ES-I3 (cell line): Measurements from ENCODE around the gene L1CAM.
A peak's percentile ranks its signal among the peaks of the same experiment; 100 is the strongest.

ENCODE experiments used
- H3K36me3 ChIP-seq: 2 replicates; pipeline ENCODE4 v1.6.1; 2013; ENCODE audit warnings: mild to moderate bottlenecking, low read length, control low read depth, moderate library complexity; ENCODE audit not compliant: insufficient read depth
- H3K4me1 ChIP-seq: 2 replicates; pipeline ENCODE4 v1.6.1; 2013; ENCODE audit warnings: mild to moderate bottlenecking, control low read depth, low read length; ENCODE audit not compliant: insufficient read depth
- H3K9ac ChIP-seq: 2 replicates; pipeline ENCODE4 v1.6.1; 2013; ENCODE audit warnings: low read depth, mild to moderate bottlenecking, low read length, moderate library complexity
- H3K9me3 ChIP-seq: 2 replicates; pipeline ENCODE4 v1.6.1; 2013; ENCODE audit warnings: mild to moderate bottlenecking, low read length, moderate library complexity; ENCODE audit not compliant: control insufficient read depth, insufficient read depth

Gene L1CAM

DNA sequence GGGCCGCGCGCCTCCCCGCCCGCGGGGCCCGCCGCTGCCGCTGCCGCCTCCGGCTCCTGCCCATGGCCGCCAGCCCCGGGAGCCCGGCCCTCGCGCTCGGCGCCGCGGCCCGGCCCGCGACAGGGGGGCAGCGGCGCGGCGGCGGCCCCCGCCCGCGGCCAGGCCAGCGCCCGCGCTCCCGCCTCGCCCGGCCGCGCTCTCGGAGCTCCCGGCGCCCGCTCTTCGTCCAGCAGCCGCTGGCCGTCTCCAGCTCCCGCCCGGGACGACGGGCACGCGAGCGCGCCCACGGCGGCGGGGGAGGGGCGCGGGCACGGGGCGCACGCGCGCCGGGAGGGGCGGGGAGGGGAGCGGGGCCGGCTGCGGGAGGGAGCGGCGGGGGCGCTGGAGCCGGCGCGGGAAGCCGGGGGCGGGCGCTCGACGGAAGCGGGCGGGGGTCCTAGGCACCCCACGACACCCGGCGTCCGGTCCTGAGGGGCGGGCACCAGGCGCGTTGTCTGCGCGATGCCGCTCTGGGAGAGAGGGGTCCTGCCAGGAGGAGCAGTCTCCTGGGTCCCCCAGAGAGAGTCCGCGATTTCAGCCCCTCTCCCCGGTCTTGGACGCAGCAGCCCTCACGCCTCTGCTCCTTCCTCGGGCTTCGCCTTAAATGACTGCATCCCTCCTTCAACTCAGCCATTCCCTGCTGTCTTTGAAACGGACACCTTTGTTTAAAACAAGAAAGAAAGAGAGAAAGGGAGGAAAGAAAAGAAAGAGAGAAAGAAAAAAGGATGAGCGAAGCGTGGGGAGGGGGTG, 55.1 kb downstream of the L1CAM start:
- Histone ChIP-seq H3K4me1 (peaks cover 17% of the 10 kb centered on the region), H3K9ac (peak overlapping the region; percentile 63), H3K9me3 (no peaks in the 10 kb centered on the region), H3K36me3 (no peaks in the 10 kb centered on the region)

DNA sequence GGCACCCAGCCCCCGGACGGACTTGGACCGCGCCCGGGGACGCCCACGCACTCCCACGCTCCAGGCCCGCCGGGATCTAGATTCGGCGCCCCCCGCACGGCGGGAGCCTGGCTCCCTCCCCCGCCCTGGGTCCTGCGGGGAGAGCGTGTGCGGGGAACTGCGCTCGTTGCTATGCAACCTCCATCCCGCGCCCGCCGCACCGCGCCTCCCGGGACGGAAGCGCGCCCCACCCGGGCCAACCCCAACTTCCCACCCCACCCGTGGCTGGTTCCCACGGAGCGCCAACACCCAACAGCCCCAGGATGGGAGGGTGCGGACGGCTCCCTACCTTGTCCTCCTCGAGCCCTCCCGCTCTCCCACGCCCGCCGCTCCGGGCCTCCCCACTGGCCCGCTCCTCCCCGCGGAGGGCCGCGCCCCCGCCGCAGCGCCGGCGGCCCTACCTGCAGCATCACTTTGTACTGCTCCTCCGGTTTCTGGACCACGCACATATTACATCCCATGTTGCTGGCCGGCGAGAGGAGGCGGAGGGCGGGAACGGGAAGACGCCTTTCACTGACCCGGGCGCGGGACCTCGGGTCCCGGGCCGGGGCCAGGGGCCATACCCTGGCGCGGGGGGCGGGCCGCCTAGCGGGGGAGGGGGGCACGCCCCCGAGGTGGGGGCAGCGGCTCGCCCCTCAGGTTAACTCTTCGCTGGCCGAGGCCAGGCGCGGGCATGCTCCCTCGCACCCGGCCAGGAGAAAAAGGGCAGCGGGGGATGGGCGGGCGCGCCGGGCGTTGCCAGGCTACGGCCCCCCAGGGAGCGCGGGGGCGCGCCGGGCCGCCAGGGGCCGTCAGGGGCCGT, 56.0 kb downstream of the L1CAM start, which contains the start of gene PDZD4:
PDZD4 (minus strand) TSS at position 746 of the 841 bp plus-strand sequence; CDS start at position 500, 246 bp downstream.
- Histone ChIP-seq H3K9me3 (no peaks in the 10 kb centered on the region), H3K4me1 (peaks cover 25% of the 10 kb centered on the region), H3K36me3 (no peaks in the 10 kb centered on the region), H3K9ac (peak within 1 kb of the TSS; percentile 72)

DNA sequence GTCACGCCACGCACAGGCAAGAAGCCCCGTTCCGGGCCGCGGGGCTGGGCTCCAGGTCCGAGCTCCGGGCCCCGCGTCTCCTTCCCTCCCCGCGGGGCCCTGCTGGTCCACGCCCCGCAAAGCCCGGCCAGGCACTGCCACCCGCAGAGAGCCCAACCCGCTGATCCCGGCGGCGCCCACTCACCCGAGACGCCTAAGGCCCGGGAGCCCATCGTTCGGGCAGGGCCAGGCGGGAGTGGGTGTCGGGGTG, 56.5 kb downstream of the L1CAM start:
- no peaks in the 10 kb centered on the region for H3K36me3 ChIP-seq
- peak overlapping the region; percentile 72 for H3K9ac ChIP-seq
- H3K4me1 ChIP-seq: peaks cover 28% of the 10 kb centered on the region
- H3K9me3 ChIP-seq: no peaks in the 10 kb centered on the region

DNA sequence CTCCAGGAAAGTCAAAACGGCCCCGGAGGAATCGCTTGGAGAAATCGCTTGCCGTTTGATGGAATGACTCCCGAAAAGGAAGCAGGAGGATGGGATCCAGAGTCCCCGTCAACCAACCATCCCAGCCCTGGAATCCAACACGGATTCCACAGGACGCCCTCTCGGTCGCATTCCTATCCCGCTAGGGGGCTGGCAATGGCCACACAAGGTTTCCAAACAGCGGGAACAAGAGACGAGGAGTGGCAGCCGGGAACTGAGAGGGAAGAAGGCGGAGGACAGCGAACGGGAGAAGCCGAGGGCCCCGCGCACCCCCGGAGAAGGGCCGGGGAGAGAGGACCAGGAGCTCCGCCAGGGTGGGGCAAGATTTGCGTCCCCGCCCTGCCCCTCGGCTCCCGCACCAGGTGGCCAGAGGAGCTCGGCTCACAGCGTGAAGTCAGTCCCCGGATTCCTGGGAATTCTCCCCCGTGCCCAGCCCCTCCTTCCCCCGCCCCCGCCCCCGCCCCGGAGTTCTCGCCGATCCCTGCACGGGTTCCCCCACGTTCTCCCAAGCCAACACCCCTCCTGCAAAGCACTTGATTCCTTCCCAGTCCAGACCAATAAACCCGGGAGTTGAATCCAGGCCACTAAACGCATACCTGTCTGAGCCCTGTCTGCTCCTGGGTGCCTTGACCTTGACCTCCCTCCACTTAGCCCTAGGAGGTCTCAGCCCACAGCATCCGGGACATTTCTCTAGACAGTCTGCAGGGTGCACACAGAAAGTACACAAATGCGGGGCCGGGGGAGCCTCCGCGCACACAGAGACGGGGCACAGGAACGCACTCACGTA, 57.0 kb downstream of the L1CAM start:
- Histone ChIP-seq H3K9ac (peak overlapping the region; percentile 72), H3K36me3 (no peaks in the 10 kb centered on the region), H3K4me1 (peaks cover 28% of the 10 kb centered on the region), H3K9me3 (no peaks in the 10 kb centered on the region)

DNA sequence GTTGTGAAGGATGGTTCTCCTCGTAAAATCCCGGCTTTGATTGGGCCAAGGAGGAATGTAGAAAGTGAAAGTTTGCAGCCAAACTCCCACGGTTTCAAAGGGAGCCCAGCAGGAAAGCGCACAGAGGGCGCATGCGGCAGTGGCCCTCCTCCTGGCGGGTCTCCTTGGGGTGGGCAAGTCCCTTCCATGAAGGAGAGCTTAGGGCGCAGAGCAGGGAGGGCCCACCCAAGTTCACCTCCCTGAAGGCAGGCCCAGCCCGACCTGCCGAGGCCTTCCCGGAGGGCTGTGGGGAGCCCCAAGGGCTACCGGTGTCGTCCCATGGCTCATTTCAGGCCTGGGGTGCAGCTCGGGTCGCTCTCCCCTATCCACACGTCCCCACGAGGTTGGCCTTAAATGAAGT, 57.7 kb downstream of the L1CAM start:
- peak overlapping the region; percentile 72 for H3K9ac ChIP-seq
- no peaks in the 10 kb centered on the region for H3K36me3 ChIP-seq
- H3K4me1 ChIP-seq: peaks cover 28% of the 10 kb centered on the region
- H3K9me3 ChIP-seq: no peaks in the 10 kb centered on the region

DNA sequence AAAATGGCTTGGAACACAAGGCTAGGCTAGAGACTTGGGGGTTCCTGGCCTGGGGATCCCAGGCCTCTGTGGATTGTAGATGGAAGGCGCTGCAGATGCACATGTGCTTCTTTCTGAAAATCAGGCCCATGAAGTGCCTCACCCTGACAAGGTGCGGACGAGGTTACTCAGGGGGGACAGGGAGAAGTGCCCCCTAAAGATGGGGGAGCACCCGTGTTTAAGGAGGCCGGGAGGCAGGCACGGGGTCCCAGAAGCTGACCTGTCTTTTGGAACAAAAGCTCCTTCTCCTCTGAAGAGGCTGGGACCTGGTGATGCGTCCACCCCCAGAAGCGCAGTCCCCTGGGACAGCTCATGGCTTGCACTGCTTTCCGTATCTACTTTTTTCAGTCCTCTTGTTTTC, 58.1 kb downstream of the L1CAM start:
- peaks cover 28% of the 10 kb centered on the region for H3K4me1 ChIP-seq
- H3K36me3 ChIP-seq: no peaks in the 10 kb centered on the region
- no peaks in the 10 kb centered on the region for H3K9me3 ChIP-seq
- H3K9ac ChIP-seq: peak overlapping the region; percentile 72

DNA sequence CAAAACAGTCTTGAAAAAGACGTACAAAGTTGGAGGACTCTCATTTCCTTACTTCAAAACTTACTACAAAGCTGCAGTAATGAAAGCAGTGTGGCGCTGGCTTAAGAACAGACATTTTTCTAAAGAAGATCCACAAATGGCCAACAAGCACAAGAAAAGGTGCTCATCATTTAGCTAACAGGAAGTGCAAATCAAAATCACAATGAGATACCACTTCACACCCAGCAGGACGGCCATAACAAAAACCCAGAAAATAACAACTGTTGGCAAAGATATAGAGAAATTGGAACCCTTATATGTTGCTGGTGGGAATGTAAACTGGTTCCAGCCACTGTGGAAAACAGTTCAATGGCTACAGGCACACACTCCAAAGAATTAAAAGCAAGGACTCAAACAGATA, 59.0 kb downstream of the L1CAM start:
- peaks cover 28% of the 10 kb centered on the region for H3K4me1 ChIP-seq
- no peak overlapping the region; the same call in 1 of the 2 replicates for H3K9ac ChIP-seq
- no peaks in the 10 kb centered on the region for H3K36me3 ChIP-seq

DNA sequence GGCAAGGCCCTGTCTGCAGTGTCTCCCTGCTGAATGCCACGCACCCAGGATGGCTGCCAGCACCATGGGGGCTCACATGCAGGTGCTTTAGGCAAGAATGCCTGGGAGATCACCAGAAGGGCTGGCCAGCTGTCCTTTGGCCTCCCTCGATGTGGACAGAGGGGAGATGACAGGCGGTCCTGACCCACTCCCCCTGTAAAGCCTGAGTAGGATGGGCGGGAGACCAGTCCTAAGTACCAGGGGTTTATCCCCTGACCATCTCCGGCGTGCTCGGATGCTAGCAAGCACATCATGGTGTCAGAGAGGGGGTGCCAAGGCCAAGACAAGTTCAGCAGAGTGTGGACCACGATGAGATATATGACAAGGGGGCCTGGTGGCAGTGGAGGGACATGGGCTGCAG, 60.9 kb downstream of the L1CAM start:
- Histone ChIP-seq H3K9ac (no peak overlapping the region), H3K4me1 (peaks cover 36% of the 10 kb centered on the region), H3K36me3 (0 out of 2 replicates have a peak, but pooled peaks cover 2% of the 10 kb centered on the region), H3K9me3 (no peaks in the 10 kb centered on the region)

More for the DNA sequence above, 59.0 kb downstream of the L1CAM start:
- no peaks in the 10 kb centered on the region for H3K9me3 ChIP-seq

DNA sequence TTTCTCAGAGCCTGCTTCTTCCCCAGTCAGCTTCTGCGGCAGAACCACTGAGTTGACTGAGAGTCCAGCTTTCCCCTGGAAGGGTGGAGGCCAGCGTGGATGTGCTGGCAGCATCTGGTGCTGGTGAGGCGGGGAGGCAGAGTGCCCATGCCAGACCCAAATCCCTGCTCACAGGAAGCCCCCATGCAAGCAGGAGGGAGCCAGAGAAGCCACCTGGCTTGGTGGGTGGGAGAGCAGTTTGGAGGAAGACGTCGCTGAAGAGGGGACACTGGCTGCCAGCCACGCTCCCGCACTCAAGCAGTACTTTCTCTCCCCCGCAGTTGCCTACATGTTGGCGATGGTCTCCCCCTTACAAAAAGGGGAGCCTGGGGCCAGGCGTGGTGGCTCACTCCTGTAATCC, 61.6 kb downstream of the L1CAM start:
- Histone ChIP-seq H3K4me1 (peaks cover 41% of the 10 kb centered on the region), H3K9me3 (no peaks in the 10 kb centered on the region), H3K9ac (no peak overlapping the region)

DNA sequence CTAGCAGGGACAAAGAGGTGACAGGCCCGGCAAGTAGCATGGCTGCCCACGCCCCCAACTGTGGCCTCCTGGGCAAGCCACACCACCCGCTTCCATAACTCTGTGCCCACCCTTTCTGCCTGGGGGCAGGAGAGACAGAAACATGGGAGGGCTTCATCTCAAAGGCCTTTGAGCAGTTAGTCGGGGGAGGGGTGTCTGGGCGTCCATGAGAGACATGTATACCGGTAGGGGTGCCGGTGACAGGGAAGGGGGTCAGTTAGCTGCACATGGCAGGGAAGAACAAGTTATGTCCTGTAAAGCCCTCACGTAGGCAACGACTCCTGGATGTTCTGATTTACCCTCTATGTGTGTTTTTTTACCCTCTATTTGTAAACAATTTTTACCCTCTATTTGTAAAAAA, 64.9 kb downstream of the L1CAM start:
- no peak overlapping the region for H3K9ac ChIP-seq
- H3K36me3 ChIP-seq: 0 out of 2 replicates have a peak, but pooled peaks cover 2% of the 10 kb centered on the region
- peaks cover 27% of the 10 kb centered on the region for H3K4me1 ChIP-seq
- H3K9me3 ChIP-seq: no peaks in the 10 kb centered on the region

More for the DNA sequence above, 61.6 kb downstream of the L1CAM start:
- 0 out of 2 replicates have a peak, but pooled peaks cover 2% of the 10 kb centered on the region for H3K36me3 ChIP-seq

DNA sequence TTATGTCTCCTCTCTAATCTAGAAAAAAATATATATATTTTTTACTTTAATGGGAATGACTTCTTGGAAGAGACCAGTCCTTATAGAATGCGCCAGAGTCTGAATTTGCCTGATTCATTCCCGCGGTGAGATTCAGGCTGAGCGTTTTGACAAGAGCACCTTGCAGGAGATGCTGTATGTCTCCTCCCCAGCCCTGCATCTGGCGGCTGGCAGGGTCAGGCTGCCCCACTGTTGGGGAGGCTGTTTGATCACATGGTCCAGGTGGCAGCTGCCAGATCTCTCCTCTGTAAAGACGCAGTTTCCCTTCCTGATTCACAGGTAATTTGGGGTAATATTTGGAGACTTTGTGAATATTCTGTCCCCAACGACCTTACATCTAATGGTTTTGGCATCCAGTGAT, 65.4 kb downstream of the L1CAM start:
- Histone ChIP-seq H3K9ac (no peak overlapping the region), H3K9me3 (no peaks in the 10 kb centered on the region), H3K4me1 (peaks cover 22% of the 10 kb centered on the region), H3K36me3 (0 out of 2 replicates have a peak, but pooled peaks cover 2% of the 10 kb centered on the region)

DNA sequence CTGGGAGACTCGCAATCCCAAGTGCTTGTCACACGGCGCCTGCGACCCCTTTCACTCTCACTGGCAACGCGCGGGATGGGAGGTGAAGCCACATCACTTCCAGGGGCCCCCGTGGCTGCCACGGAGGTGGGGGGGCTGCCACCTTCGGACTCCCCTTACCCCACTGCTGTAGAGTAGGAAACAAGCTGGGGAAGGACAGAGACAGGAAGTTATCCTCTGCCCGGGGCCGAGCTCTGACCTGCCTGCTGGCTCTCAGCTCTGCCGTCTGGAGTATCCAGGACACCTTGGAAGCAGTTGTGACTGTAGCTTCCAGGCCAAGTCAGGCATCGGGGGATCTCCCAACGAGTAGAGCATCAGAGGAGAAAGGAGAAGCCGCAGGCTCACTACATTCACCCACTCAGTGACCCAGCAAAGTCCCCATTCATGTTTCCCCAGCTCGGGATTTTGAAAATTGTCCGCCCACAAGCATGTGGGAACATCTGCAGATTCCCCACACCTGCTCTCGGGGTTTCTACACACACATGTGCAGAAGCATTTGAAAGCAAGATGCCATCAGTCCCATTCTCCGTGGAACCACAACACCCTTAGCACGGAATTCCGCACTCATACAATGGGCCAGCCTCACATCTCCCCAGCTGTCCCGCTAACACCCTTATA, 66.5 kb downstream of the L1CAM start:
- peak overlapping the region; percentile 61 for H3K9ac ChIP-seq
- H3K9me3 ChIP-seq: no peaks in the 10 kb centered on the region
- H3K4me1 ChIP-seq: peaks cover 14% of the 10 kb centered on the region
- 0 out of 2 replicates have a peak, but pooled peaks cover 2% of the 10 kb centered on the region for H3K36me3 ChIP-seq

DNA sequence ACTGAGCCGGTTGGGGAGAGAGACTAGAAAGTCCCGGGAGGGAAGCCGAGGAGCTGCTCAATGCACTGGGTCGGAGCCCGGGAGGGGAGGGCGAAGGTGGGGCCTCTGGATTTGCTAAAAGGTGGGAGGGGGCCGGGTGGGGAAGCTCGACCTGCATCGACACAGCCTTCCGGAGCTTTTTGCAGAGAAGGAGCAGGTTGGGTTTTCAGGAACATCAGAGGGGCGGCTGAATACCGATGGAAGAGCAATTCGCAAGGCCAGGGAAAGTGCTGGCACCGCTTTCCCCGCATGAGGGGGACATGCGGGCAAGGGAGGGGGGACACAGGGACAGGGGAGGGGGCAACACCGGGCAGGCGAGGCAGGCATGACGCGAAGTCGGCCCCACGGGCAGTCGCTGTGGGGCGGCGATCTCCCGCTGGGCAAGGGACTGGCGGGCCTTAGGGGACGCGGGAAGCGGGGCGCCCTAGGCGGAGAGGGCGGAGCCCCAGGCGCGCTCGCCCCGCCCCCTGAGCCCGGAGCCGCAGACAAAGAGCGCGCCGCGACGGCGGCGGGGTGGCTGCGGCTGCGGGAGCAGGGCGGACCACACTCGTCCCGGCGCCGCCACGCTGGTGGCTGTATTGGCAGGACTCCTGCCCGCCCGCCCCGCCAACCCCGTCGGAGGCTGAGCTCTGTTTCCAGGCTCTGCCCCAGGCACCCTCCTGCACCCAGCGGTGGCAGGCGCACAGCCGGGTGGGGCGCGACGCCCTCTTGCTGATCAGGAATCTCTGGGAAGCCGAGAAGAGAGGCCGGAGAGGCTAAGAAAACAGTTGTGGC, 67.2 kb downstream of the L1CAM start:
- H3K9me3 ChIP-seq: no peaks in the 10 kb centered on the region
- peaks cover 14% of the 10 kb centered on the region for H3K4me1 ChIP-seq
- 0 out of 2 replicates have a peak, but pooled peaks cover 2% of the 10 kb centered on the region for H3K36me3 ChIP-seq
- H3K9ac ChIP-seq: peak overlapping the region; percentile 61
